Testis (tissue), 3 donors: Measurements from ENCODE around the gene FAM117B. TPM values are rescaled to one million over a fixed set of nuclear protein-coding genes. Genes with fewer than 3 reads are reported as not detected.

Experiments
- DNase-seq: peaks from one replicate; pipeline ENCODE4 v3.0.0-alpha.2; 2019
- H3K27ac ChIP-seq, 2 donors: fragments of 200-600 bp; sonication (generic); one replicate each; pipeline ENCODE4 v1.5.1; 2019
- H3K27me3 ChIP-seq: fragments of 200-600 bp; sonication (generic); one replicate; pipeline ENCODE4 v1.5.1; 2019
- H3K36me3 ChIP-seq: fragments of 200-600 bp; sonication (generic); one replicate; pipeline ENCODE4 v1.5.1; 2017; ENCODE audit warnings: low read depth; ENCODE audit errors: missing control alignments
- H3K4me1 ChIP-seq: fragments of 200-600 bp; sonication (generic); one replicate; pipeline ENCODE4 v1.5.1; 2019
- H3K4me3 ChIP-seq, 2 donors: fragments of 200-600 bp; sonication (generic); one replicate each; pipeline ENCODE4 v1.5.1; 2017 to 2019
- H3K9me3 ChIP-seq: fragments of 200-600 bp; sonication (generic); one replicate; pipeline ENCODE4 v1.5.1; 2017
- POLR2A ChIP-seq: fragments of 450-650 bp; IDR thresholded peaks from one replicate; pipeline ENCODE4 v1.6.1; 2017; ENCODE audit warnings: antibody characterized with exemption, mild to moderate bottlenecking, moderate library complexity
- WGBS, 2 donors: methylation state at CpG; one replicate each; pipeline ENCODE4 v1.1.5; 2018; 5-methylcytosine and 5-hydroxymethylcytosine counted together
- intact Hi-C: fragments of 100-400 bp; cut with DNase I; formaldehyde crosslinking; loops from one replicate; pipeline ENCODE4 v1.15.1; 2023; ENCODE audit warnings: low total_unique reads
- polyA plus RNA-seq: library from polyadenylated mRNA; stranded (reverse); fragments of 350-450 nt; fragmentation: Illumina TruSeq; extraction: RNeasy Lipid Tissue Mini Kit (QIAGEN cat#74804); gene quantifications from one replicate; pipeline ENCODE4 v1.2.3, GENCODE V29; 2014; ENCODE audit warnings: low read depth, low replicate concordance; ENCODE audit not compliant: insufficient read depth
- total RNA-seq, 2 donors: library from RNA; depleted of rRNA; stranded (reverse); fragments of >200 nt; gene quantifications; one replicate each; pipeline ENCODE4 v1.2.3, GENCODE V29; 2016
- TF ChIP-seq, protein P1 (sequence below), 3 experiments: fragments of 450-650 bp in 2 of 3; fragments of 200-600 bp in 1 of 3; sonication (generic) in 1 of 3; IDR thresholded peaks; one replicate each; pipeline ENCODE4 v1.5.1; 2016 to 2019; ENCODE audit warnings: antibody characterized with exemption in 3 of 3, mild to moderate bottlenecking in 2 of 3, moderate library complexity in 1 of 3

Gene FAM117B
- total and polyA plus RNA-seq, 3 donors from 2014 or later: 9.8 to 34.7 (median 28.0) TPM

- TF ChIP-seq POLR2A: no peak
- TF ChIP-seq, protein P1, sequence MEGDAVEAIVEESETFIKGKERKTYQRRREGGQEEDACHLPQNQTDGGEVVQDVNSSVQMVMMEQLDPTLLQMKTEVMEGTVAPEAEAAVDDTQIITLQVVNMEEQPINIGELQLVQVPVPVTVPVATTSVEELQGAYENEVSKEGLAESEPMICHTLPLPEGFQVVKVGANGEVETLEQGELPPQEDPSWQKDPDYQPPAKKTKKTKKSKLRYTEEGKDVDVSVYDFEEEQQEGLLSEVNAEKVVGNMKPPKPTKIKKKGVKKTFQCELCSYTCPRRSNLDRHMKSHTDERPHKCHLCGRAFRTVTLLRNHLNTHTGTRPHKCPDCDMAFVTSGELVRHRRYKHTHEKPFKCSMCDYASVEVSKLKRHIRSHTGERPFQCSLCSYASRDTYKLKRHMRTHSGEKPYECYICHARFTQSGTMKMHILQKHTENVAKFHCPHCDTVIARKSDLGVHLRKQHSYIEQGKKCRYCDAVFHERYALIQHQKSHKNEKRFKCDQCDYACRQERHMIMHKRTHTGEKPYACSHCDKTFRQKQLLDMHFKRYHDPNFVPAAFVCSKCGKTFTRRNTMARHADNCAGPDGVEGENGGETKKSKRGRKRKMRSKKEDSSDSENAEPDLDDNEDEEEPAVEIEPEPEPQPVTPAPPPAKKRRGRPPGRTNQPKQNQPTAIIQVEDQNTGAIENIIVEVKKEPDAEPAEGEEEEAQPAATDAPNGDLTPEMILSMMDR (IDR thresholded peaks at IDR 0.05): no peak
- 54 to 55% methylated on average over 6 of the region's 6 CpGs for WGBS, 2 donors
- Histone ChIP-seq H3K9me3 (no peaks in the 10 kb centered on the region), H3K4me1 (peaks cover 5% of the 10 kb centered on the region), H3K36me3 (no peaks in the 10 kb centered on the region), H3K27me3 (no peaks in the 10 kb centered on the region), H3K27ac (no peak overlapping the region), H3K4me3 (peak overlapping the region in 1 of 2 donors; percentile 0)
- DNase-seq: no peak
- intact Hi-C loops: no loop called here
Measured at GRCh38 chr2:202773301-202773973, 138.7 kb downstream of the FAM117B start.

DNA sequence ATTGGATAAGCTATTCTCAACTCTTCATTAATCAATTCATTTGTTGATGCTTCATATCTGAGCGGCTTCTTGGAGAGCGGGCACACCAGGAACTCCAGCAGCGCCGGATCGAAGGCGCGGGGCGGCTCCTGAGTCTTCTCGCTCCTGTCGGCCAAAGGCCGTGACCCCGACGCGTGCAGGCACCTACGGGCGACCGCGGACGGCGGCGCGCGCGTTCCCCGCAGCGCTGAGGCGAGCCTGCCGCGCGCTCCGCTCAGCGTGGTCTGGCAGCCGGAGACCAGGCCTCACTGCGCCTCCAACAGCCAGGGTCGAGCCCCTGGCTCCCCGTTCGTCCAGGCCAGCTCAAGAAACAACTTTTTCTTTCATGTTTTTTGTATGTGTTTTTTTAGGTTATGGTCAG lies 139.3 kb downstream of the FAM117B start:
- peak; percentile 24 for DNase-seq
- H3K9me3 ChIP-seq: no peaks in the 10 kb centered on the region
- H3K4me3 ChIP-seq: peak overlapping the region in 1 of 2 donors; percentile 0
- no peak overlapping the region for H3K27ac ChIP-seq
- no peaks in the 10 kb centered on the region for H3K27me3 ChIP-seq
- TF ChIP-seq, protein P1 (IDR thresholded peaks at IDR 0.05): no peak
- no peak for TF ChIP-seq POLR2A
- WGBS, 2 donors: 75 to 81% methylated on average over 36 to 37 of the region's 37 CpGs
- H3K36me3 ChIP-seq: no peaks in the 10 kb centered on the region
- H3K4me1 ChIP-seq: peaks cover 5% of the 10 kb centered on the region
- intact Hi-C loops: no loop called here

- no peak for TF ChIP-seq POLR2A
- TF ChIP-seq, protein P1 (IDR thresholded peaks at IDR 0.05): no peak
- intact Hi-C loops: no loop called here
- peaks cover 4% of the 10 kb centered on the region for H3K4me1 ChIP-seq
- H3K36me3 ChIP-seq: no peaks in the 10 kb centered on the region
- 78 to 89% methylated on average over 2 of the region's 2 CpGs for WGBS, 2 donors
- no peak for DNase-seq
- no peak overlapping the region for H3K27ac ChIP-seq
- H3K4me3 ChIP-seq: no peak overlapping the region
- no peaks in the 10 kb centered on the region for H3K27me3 ChIP-seq
- no peaks in the 10 kb centered on the region for H3K9me3 ChIP-seq
Measured at GRCh38 chr2:202778217-202778616, 143.4 kb downstream of the FAM117B start.

- Histone ChIP-seq H3K27ac (no peak overlapping the region), H3K36me3 (no peaks in the 10 kb centered on the region), H3K4me3 (no peak overlapping the region), H3K27me3 (no peaks in the 10 kb centered on the region), H3K4me1 (peaks cover 4% of the 10 kb centered on the region), H3K9me3 (no peaks in the 10 kb centered on the region)
- intact Hi-C loops: no loop called here
- no peak for TF ChIP-seq POLR2A
- TF ChIP-seq, protein P1 (IDR thresholded peaks at IDR 0.05): no peak
- DNase-seq: no peak
Measured at GRCh38 chr2:202780514-202781021, 145.8 kb downstream of the FAM117B start.
